GM19239 (cell line): Measurements from ENCODE around the gene TRIO.
"Not testable (repeated sequence)": the region's sequence is repeated elsewhere in the genome, so short reads cannot be mapped to it uniquely, and the experiment has no call there.

ENCODE experiments used
- DNase-seq: peaks from one replicate; pipeline ENCODE4 v3.0.0; 2011; ENCODE audit warnings: low spot score; ENCODE audit not compliant: insufficient read length
- FAIRE-seq: peaks from 2 replicates; lab custom pipeline; 2011; peaks lifted over from hg19 to GRCh38; lab: Jason Lieb, UNC

The TRIO gene

DNA sequence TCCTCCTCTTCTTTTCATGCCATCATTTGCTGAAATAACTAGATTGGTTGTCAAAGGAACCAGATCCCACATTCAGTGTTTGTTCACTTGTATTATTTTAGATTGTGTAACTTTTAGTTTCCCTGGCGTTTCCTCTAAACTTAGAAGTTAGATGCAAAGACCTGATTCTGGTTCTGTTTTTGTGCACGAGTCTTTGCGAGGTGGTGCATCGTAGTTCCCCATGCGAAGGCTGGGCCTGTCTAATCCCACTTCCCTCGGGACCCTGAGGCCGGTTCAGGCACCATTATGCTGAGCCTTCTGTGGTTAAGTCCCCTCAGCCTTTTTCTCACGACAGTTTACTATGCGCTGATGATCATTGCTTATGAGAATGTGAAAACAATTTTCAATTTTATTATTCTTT is 219.3 kb downstream of the TRIO start:
- no peak for FAIRE-seq
- no peak for DNase-seq

DNA sequence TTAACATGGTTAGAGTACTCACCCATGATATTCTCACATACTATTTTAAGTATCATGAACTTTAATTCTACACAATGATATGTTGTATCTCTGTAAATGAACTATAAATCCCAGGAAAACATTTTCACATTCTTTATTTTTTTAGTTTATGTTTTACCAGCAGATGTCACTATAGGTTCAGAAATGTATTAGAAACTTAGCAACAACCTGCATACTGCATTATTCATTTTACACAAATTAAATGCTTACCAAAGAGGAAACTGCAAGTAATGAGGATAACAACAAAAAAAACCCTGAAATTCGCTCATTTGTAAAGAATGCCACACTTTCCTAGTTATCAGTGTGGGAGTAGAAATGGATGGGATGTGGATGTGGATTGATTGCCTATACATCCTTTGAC is 221.0 kb downstream of the TRIO start:
- no peak for FAIRE-seq
- no peak for DNase-seq

DNA sequence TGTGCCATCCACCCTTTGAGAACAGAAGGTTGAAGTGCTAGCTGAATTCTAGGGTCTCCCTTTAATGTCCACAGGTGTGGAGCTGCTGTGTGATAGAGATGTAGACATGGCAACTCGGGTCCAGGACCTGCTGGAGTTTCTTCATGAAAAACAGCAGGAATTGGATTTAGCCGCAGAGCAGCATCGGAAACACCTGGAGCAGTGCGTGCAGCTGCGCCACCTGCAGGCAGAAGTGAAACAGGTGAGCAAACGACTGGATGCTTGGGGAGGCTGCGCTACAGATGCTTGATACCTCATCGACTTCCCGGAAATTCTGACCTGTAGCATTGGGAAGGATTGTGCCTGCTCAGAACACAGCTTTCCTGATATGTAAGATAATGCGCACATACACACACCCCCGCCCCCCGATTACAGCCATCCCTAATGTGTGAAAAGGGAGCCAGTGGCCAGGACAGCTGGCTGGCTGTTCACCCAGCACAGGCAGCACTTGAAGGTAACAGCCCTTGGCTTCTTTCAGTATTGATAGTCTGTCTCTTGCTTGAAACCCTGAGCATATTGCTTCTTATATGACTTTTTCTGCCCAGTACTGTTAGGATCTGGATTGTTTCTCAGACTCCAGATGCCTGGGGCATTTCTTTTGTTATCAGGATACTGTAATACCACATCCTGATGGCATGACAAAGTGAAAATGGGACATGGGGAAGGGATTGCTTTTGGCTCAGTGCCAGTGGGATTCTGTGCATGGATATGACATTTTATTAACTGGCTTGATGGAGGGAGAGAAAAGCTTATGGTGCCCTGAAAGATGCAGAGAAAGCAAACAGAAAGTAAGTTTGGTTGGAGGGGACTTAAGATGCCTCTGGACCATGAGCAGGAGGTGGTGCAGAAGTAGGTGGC is 221.7 kb downstream of the TRIO start:
- no peak for FAIRE-seq
- DNase-seq, result no peak

DNA sequence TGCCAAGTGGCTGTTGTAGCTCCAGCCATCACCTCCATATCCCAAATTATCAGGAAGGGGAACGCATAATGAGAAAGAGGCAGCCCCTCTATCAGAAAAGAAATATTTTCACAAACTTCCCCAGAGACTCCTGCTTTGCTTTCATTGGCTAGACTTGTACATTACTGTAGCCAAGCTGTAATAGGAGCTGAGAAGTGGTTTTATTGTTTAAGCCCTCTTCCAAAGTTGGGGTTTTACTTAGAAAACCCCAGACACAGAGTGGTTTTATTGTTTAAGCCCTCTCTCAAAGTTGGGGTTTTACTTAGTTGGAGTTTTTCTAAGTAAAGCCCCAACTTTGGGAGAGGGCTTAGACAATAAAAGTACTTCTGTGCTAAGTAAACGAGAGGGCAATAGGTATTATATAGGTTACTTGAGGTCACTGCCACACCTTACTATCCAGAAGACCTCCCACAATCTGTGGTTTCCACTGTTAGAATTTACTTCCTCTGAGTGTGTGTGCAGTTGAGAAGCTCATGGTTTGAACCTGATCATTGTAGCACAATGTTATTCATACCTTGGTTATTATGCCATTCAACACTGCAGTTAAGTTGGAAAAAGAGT is 222.8 kb downstream of the TRIO start:
- no peak for DNase-seq

DNA sequence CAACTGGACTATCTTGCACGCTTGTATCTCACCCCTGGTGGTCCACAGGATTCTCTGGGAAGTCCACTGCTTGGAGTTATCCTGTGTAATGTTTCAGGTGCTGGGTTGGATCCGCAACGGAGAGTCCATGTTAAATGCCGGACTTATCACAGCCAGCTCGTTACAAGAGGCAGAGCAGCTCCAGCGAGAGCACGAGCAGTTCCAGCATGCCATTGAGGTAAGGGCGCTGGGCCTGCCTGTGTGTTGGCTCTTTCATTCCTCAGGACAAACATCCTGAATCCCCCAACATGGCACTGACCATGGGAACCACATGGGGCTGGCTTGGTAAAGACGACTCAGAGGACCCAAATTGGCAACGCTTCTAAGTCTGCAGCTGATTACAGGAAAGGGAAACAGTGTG is 223.6 kb downstream of the TRIO start:
- FAIRE-seq, result no peak
- DNase-seq, result no peak

More for the DNA sequence above, 222.8 kb downstream of the TRIO start:
- no peak for FAIRE-seq

DNA sequence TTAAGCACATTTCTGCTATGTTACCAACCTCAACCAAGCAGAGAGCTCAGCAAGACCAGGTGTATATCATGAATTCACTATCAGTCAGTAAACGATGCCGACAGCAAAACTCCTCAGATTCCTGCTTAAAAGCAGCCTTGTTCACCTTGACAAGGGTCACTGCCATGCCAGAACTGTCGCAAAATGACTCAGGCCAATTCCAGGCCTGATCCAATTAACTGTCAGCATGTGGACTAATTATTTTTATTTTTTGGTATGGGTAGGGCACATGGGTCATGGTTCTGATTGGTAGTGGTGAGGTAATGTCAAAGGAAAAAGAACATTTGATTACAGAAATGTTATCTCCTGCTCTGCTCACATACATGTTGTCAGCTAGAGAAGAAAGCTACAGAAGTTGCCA is 224.2 kb downstream of the TRIO start:
- DNase-seq (no peak), FAIRE-seq (no peak)

DNA sequence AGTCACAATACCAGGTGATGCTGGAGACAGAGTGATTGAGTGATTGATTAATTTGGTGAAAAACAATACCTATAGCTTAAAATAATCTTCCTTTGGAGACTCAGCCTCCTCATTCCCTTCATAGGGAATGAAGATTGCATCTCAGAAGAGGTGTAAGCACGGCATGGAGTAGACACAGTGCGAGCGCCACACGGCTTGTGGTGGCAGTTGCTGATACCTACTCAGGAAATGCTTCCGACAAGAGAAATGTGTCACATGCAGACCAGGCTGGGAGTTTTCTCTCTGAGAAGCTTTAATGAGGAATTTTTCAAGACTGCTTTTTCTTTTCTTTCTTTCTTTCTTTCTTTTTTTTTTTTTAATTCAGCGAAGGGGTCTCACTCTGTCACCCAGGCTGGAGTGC is 226.6 kb downstream of the TRIO start:
- FAIRE-seq, result no peak
- DNase-seq, result no peak

DNA sequence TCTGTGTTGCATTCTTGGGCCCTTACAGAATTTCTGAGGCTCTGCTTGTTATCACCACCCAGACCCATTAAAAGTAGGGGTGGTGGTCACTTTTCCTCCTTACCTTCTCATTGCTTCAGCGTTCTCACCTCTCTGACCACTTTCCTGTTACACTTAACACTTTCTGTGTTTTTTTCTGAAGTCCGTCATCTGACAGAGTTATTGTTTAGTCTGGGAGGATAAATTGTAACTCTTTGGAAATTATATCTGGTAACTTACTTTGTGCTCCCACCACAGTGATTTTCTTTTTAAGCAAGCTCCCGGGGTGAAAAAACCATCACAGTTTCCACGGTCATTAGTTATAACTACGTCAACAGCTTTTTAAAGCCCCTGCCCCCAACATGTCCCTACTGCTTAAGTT is 227.2 kb downstream of the TRIO start:
- FAIRE-seq, result no peak
- DNase-seq, result no peak

DNA sequence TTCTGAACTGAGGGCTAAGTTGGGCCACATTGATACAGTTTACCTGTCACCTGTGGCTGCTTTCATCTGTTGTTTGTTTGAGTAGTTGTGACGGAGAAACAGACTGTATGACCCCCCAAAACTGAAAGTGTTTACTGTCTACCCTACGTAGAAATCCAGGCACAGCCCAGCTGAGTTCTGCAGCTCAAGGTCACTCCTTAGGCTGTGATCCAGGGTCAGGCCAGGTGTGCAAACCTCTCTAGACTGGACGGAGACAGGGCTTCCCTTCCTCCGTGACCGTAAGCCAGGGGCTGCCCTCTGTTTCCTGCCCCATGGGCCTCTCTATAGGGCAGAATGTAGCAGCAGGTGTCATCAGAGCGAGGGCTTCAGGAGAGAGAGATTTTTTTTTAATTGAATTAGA is 230.5 kb downstream of the TRIO start:
- FAIRE-seq, result no peak
- DNase-seq, result no peak

DNA sequence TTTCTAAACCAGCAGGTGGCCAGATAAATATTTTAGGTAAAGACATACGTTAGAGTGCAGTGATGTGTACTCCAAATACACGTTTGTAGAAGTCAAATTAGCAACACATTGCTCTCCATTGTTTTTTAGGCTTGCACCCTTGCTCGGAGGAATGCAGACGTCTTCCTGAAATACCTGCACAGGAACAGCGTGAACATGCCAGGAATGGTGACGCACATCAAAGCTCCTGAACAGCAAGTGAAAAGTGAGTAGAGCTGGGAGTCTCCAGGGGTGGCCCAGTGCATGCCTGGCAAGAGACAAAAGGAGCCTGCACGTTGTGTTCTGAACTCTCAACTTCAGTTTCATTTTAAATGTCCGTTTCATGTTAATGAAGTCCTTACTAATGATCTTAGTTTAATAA is 231.0 kb downstream of the TRIO start:
- no peak for FAIRE-seq
- DNase-seq, result no peak

DNA sequence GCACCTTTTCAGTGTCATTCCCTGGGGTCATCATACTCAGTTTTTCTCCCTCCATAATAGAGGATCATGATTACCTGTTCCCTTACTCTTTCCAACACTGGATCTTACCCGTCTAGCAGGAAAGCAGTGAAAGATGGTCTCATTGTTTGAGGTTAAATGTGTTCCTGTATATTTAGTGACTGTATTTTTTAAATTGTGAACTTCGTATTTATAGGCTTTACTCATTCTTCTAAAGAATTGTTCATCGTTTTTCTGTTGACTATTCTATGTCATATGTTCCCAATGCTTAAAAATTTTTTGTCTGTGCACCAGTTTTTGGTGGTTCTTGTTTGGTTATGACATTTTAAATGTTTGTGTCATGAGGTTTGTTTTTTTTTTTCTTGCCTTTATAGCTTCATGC is 233.6 kb downstream of the TRIO start:
- FAIRE-seq, result no peak
- no peak for DNase-seq

DNA sequence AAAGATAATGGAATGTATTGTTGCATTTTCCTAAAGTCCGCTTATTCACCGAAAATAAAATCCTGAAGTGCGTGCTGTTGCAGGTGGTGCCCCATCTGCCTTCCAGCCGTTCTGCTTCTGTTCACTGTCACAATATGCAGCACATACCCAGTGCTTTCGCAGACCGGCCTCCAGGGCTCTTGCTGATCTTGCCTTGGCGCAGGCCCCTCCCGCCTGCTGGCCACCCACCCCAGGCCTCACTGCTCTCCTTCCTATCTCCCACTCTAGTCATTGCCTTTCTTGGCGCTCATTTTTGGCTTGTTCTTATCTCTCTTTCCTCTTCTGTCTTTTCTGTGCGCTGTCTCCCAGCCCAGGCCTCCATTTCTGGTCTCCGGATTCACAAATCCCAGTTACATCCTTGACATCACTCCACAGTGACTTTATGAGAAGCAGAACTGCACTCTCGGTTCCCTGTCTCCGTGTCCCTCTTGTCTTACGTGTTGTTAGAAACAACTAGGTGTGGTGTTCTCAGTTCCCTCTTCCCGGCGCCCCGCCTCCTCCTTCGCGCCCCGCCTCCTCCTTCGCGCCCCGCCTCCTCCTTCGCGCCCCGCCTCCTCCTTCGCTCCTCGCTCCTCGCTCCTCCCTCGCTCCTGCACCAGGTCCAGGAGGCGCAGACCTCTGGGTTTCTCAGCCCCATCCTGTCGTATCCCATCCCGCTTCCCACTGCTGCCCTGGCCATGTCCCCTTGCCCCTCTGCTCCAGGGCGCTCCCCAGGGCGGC is 236.8 kb downstream of the TRIO start:
- FAIRE-seq (no peak), DNase-seq (no peak)

DNA sequence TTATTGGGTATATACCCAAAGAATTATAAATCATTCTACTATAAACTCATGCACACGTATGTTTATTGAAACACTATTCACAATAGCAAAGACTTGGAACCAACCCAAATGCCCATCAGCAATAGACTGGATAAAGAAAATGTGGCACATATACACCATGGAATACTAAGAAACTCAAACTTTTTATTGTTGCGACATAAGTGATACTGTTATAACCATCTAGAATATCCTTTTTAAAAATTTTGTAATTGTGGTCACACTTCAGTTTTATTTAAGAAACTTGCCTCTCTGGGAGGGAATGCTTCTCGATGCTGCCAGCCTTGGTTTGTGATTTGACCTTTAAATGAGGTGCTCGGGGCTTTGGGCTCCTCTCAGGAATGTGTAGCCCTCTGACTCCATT is 237.6 kb downstream of the TRIO start:
- no peak for DNase-seq
- no peak for FAIRE-seq

DNA sequence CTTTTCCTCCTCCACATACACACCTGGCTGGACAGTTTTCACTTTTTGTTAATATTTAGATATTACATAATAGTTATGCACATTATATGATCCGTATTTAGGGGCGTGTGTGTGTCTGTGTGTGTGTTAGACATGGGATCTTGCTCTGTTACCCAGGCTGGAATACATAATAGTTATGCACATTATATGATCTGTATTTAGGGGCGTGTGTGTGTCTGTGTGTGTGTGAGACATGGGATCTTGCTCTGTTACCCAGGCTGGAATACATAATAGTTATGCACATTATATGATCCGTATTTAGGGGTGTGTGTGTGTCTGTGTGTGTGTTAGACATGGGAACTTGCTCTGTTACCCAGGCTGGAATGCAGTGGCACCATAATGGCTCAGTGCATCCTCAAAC is 239.5 kb downstream of the TRIO start:
- no peak for FAIRE-seq

DNA sequence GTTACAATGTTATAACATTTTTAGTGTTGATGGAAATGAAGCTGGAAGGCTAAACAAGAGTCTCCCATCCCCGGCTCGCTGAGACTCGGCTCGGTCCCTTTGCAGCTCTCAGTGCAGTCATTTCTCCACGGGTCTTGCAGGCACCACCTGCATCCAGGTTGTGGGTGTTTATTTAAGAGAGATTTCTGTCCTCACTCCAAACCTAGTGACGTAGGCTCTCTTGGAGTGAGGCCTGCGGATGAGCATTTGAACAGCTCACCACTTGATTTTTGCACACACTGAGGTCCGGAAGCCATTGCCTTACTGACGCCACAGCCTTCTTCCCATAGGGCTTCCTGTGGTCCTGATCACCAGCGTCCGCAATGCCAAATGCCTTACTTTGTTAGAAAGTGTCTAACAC is 240.8 kb downstream of the TRIO start:
- FAIRE-seq, result no peak
- DNase-seq, result no peak

More for the DNA sequence above, 239.5 kb downstream of the TRIO start:
- DNase-seq, result no peak

DNA sequence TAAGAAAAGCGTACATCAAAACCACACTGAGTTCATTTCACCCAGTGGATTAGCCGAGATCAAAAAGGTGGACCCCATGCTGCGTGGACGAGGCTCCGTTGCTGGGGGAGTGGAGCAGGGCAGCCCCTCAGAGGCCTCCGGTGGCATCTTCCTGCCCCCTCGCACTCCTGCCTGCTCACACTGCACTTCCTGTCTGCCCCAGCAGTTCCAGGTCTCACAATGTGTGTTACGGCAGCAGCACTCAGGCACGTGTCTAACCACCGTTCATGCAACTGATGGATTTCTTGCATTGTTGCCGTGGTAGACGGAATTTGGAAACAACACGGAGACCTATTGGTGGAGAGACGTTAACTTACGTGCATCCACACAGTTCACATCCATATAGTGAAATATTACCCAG is 241.9 kb downstream of the TRIO start:
- DNase-seq, result no peak
- FAIRE-seq, result no peak

DNA sequence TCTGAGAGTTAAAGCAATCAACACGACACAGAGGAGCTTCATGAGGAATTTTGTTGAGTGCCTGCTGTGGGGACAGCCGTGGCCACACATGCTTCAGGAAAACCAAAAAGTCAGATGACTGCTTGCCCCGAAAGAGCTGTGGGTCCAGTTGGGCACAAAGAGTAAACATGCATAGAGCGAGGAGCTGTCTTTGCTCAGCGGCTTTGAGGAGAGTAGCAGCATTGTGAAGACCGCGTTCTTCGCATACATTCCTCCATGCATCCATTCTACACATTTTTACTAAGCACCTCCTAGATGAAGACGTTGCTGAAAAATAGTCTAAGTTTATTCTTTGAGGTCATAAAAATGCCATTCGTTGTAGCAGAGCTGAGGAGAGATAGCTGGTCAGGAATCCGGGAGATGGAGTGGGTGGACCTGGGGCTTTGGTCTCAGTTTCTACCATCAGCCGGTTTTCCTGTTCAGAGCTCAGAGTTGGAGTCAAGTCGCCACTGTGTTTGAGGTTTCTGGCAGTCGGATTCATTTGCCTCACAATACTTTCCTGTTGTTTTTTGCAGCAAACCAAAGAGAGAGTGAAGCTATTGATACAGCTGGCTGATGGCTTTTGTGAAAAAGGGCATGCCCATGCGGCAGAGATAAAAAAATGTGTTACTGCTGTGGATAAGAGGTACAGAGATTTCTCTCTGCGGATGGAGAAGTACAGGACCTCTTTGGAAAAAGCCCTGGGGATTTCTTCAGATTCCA is 243.9 kb downstream of the TRIO start:
- FAIRE-seq (no peak), DNase-seq (no peak)

DNA sequence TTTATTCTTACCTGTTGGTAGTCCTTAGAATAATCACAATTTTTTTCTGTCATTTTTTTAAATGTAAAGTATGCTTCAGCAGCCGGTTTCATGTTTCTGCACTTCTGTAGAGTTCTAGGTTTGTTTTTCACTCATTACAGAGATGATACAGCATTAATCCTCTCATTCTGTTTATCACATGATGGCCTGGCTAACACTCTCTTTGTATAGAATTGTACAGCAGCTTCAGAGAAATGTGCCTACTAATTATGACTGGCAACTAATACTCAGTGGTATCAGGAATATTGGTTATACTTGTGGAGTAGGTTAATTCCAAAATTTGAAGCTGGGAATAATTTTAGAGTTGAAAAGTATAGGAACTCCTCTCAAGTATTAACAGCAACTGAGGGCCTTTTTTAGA is 245.6 kb downstream of the TRIO start:
- DNase-seq (no peak), FAIRE-seq (no peak)

DNA sequence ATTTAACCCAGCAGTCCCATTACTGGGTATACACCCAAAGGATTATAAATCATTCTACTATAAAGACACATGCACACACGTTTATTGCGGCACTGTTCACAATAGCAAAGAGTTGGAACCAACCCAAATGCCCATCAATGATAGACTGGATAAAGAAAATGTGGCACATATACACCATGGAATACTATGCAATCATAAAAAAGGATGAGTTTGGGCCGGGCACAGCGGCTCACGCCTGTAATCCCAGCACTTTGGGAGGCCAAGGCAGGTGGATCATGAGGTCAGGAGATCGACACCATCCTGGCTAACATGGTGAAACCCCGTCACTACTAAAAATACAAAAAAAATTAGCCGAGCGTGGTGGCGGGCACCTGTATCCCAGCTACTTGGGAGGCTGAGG is 249.4 kb downstream of the TRIO start:
- not testable (repeated sequence) for FAIRE-seq, DNase-seq

DNA sequence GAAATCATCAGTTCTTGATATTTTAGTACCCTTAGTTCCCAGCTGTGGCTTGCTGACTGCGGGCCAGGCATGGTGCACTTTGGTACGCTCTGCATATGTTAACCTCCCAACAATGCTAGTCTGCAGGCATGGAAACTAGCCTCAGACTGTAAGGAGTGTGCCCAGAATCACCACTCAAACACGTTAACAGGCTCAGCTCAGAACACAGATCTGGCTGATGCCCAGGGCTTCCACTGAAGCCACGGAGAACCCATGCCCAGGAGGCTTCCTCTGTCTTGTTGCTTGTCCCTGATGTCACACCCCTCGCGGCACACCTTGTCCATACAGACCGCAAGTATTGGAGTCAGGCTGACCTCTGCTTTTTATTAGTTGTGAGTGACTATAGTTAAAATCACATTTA is 251.2 kb downstream of the TRIO start:
- no peak for FAIRE-seq
- DNase-seq, result no peak

DNA sequence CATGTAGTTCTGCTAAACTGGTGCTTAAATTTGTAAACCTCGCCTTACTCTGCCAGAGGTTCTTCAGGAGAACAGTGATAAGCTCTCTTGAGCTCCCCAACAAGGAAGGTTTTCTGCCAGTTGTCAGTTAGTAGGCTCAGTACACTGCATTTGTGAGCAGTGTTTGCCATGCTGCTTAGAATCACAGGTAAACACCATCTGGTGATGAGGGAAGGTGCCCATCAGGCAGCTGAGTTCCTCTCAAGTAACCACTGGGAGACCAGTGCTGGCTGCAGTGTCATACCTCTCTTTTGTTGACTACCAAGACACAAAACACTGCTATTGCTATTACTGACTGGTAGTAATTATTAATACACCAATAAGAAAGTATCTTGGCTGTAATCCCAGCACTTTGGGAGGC is 252.3 kb downstream of the TRIO start:
- DNase-seq (no peak), FAIRE-seq (no peak)
